T-helper 2 cell (primary cell): ENCODE results near the gene ARHGEF10L.
"Not testable (repeated sequence)": the region's sequence is repeated elsewhere in the genome, so short reads cannot be mapped to it uniquely, and the experiment has no call there.

Experiments used
- DNase-seq, 5 experiments: peaks; one replicate each; pipeline versions ENCODE4 v3.0.0 to v3.0.0-alpha.2; 2012 to 2022

ARHGEF10L gene

DNA sequence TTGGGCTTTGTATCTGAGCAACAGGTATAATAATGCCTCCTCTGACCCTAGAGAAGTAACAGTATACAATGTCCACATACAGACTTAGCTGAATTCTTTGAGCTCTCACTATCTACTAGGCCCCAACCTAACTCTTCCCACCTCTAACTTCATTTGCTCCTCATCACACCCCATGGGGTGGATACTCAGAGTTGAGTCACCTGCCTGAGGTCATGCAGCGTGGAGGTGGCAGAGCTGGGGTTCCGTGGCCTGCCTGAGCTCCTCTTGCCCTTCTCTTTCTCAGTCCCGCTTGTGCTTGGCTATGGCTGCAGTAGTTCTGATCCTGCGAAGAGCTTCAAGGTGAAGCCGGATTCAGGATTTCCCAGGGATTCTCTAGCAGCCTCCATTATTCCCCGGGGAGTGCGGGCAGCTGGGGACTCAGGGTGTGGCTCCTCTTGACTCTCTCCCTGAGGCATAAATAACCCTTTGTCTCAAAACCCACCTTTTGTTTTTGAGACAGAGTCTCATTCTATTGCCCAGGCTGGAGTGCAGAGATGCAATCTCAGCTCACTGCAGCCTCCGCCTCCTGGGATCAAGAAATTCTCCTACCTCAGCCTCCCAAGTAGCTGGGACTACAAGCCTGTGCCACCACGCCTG lies 185.7 kb downstream of the ARHGEF10L start:
- no peak for DNase-seq

DNA sequence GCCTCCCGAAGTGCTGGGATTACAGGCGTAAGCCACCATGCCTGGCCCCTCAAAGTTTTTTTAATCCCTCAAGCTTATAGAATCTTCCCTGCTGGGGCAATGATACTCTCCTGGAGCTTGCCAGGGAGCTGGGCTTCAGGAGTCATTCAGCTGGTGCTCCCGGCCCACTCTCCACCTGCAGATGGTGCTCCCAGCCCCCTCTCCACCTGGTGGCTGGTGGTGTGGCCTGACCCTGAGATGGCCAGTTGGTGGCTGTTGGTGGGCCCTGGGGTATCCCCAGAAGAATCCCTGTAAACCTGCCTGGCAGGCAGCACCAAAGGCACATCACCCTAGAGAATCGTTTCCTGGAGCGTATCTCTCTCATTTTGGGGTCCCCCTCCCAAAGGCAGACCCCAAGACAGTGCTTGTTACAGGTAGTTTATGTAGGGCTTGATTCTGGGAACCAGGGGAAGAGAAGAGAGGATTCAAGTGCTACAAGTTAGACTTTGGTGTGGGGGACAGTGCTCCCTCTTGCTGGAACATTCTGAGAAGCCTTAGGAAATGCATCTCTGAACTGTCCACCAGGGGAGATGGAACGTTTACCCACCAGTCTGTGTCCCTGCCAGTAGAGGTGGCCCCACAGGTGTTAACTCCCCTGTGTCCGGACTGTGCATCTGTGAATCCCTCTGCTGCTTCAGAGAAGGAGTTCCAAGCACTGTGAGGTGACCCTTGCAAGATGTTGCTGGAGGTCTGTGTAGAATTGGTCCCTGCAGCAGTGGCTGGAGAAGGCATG lies 186.5 kb downstream of the ARHGEF10L start:
- DNase-seq: no peak

DNA sequence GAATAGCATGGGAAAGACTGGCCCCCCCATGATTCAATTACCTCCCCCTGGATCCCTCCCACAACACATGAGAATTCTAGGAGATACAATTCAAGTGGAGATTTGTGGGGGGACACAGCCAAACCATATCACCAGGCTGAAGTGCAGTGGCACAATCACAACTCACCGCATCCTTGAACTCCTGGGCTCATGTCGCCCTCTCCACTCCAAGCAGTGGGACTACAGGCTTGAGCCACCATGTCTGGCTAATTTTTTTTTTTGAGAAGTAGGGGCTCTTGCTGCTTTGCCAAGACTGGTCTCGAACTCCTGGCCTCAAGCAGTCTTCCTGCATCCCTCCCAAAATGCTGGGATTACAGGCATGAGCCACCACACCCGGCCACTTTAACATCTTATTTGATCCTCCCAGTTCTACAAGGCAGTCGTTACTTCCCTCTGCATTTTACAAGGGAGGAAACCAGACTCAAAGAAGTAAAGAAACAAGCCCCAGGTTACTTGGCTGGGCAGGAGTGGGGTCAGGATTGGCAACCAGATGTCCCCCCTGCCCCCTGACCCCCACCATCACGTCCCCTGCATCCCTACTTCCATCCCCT lies 188.7 kb downstream of the ARHGEF10L start:
- DNase-seq: no peak

DNA sequence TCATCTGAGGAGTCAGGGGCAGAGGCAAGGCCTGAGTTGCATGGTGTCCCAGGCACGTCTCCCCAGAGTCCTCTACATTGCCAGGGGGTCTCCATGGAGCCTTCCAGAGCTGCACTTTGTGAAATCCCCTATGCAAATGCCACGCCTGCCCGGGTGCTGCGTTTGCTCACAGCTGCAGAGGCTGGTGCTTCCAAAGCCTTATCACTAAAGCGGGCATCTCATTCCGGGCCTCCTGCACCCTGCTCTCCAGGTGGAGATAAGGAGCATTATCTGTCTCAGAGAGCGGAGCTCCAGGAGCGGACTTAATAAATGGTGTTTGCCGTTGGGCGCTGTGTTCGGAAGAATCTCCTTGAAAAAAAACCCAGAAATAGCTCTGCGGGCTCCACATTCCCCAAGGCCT lies 189.8 kb downstream of the ARHGEF10L start:
- DNase-seq: no peak

DNA sequence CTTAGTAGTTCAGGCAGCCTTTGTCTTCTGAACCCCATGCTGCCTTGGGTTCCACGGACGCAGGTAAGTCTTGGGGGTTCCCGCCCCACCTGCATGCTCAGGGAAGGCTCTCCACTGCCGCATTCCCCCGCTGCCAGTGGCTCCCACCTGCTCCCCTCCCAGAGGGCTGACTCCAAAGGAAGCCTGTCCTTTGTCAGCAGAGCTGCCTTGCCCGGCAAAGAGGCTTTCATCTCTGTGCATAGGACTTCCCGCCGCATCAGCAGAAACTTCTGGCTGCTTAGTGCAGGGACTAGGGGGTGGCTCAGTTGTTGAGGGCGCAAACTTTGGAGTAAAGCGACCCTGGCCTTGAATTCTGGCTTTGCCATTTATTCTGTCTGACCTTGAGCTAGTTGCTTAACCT lies 190.4 kb downstream of the ARHGEF10L start:
- no peak for DNase-seq

DNA sequence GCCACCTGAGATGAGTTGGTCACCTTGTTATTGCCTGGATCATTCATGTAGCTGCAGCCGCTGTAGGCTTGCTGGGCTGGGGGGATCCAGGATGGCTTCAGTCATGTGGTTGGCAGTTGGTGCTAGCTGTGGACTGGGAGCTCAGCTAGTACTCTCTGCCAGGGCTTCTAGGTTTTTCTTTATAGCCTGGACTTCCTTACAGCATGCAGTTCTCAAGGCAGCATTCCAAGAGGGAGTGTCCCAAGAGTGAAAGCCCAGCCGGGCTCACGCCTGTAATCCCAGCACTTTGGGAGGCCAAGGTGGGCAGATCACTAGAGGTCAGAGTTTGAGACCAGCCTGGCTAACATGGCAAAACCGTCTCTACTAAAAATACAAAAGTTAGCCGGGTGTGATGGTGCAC lies 192.0 kb downstream of the ARHGEF10L start:
- no peak for DNase-seq

GRCh38 chr1:17732475-17732874 lies 193.0 kb downstream of the ARHGEF10L start:
- DNase-seq: no peak

DNA sequence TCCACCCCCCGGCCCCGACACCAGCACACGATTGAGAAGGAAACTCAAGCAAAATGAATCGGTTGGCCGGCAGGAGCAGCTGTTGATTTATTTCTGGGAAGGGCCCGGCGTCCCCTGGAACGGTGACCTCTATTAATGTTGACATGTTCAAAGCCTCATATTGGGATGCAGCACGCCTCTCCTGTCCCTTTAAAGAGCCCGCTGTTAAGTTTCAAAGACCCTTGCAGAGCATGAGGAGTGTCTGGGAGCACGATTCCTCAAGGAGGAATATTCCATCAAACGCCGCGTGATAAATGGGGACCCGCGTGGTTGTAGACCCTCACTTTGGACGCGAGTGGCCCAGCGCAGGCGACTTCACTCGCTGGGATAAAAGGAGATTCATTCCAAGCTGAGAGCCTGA lies 194.2 kb downstream of the ARHGEF10L start:
- no peak for DNase-seq

DNA sequence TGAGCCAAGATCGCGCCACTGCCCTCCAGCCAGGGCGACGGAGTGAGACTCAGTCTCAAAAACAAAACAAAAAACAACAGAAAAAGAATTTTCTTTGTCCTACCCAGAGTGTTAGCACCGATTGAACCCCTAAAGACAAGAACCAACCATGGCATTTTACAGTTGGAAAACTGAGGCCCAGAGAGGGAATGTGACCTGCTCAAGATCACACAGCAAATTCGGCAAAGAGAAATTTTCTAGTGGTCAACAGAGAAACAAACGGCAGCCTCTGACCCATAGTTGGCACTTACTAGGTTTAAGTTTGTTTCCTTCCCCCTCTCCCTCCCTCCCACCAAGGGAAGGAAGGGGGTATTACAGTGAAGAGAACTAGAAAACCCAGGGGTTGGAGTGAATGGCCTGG lies 195.1 kb downstream of the ARHGEF10L start:
- DNase-seq: no peak

- no peak for DNase-seq
Measured at GRCh38 chr1:17735348-17735747, 195.8 kb downstream of the ARHGEF10L start.

GRCh38 chr1:17735793-17736192 lies 196.3 kb downstream of the ARHGEF10L start:
- DNase-seq: no peak

- no peak for DNase-seq
Measured at GRCh38 chr1:17736625-17737024, 197.1 kb downstream of the ARHGEF10L start.

DNA sequence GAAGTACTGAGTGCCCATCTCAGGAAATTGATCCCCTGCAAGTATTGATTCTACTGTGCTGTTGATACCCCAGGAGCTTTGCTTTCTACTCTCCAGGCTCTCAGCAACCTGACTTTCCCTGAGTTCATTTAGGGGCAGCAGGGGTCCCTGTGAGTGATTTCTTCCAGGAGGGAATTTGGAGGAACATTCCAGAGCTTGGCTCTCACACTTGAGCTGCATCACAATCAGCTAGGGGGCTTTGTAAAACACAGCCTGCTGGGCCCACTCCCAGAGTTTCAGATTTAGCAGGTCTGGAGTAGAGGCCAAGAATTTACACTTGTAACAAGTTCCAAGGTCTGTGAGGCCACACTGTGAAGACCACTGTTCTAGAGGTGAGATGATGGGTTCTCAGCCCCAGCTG lies 199.6 kb downstream of the ARHGEF10L start:
- DNase-seq: no peak

GRCh38 chr1:17741052-17741451 lies 201.6 kb downstream of the ARHGEF10L start:
- DNase-seq: no peak

- no peak for DNase-seq
Measured at GRCh38 chr1:17742583-17742982, 203.1 kb downstream of the ARHGEF10L start.

- DNase-seq: no peak
Measured at GRCh38 chr1:17743008-17743647, 203.6 kb downstream of the ARHGEF10L start.

DNA sequence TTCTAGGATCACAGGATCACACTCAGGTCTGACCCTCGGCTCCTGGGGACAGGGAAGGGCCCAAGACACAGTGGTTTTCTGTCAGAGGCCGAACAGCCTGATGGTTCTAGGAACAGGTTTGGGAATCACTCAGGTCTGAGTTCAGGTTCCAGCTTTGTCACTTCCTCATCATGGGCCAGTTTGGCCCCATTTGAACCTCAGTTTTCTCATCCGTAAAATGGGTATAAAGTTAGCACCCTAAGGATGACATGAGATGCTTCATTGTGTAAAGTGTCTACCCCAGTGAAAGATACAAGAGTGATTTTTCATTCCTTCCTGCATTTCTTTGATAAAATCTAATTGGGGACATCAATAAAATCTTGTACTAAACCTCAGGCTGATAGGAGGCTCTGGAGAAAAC lies 204.4 kb downstream of the ARHGEF10L start:
- no peak for DNase-seq

DNA sequence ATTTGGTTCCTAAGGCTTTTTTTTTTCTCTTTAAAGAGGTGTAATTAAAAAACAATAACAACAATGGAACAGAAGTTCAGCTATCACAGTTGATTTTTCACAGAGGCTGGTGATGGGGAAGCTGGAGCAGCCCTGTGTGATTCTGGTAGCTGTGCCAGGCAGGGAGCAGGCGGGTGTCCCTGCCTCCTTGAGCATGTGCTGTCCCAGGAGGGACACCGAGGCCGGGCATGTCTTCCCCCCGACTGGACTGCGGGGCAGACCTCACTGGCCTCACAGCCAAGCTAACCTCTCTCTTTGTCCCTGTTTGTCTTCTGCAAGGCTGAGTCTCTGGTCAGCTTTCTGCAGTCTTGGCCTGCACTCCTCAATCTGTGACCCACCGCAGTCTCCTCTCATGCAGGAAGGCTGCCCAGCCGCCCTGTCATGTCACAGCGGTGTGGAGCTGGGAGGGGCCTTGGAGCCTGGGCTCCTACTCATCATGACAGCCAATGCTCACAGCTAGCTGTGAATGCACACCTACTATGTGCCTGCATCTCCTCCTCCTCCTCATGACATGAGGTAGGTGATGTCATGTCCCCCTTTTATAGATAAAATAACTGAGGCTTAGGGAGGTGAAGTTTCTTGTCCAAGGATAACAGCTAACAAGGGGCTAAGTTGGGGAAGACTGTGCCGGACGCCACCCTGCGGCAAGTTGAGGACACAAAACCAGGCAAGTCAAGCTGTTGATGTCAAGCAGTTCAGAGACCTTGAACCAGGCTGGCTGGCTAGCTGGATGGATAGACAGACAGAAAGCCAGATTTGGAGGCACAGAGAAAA lies 205.4 kb downstream of the ARHGEF10L start:
- no peak for DNase-seq

GRCh38 chr1:17745479-17745955 lies 206.0 kb downstream of the ARHGEF10L start:
- DNase-seq: no peak

GRCh38 chr1:17746281-17746680 lies 206.8 kb downstream of the ARHGEF10L start:
- DNase-seq: not testable (repeated sequence)

- no peak for DNase-seq
Measured at GRCh38 chr1:17746920-17747319, 207.4 kb downstream of the ARHGEF10L start.
